Mucosa of rectum (tissue), 2 donors: ENCODE measurements around the gene DNM3.

Source experiments
- H3K27ac ChIP-seq, 2 donors: one replicate each; pipeline ENCODE4 v1.7.0; 2013; ENCODE audit warnings: inconsistent platforms in 2 of 2, low read depth in 2 of 2, low read length in 2 of 2
- H3K27me3 ChIP-seq, 2 donors: one replicate each; pipeline ENCODE4 v1.7.0; 2013; ENCODE audit warnings: low read length in 2 of 2; ENCODE audit not compliant: control insufficient read depth in 2 of 2, insufficient read depth in 2 of 2
- H3K36me3 ChIP-seq, 2 donors: one replicate each; pipeline ENCODE4 v1.7.0; 2013; ENCODE audit warnings: low read length in 2 of 2; ENCODE audit not compliant: control insufficient read depth in 2 of 2, insufficient read depth in 2 of 2
- H3K4me1 ChIP-seq, 2 donors: one replicate each; pipeline ENCODE4 v1.7.0; 2013; ENCODE audit warnings: low read length in 2 of 2, mild to moderate bottlenecking in 1 of 2; ENCODE audit not compliant: control insufficient read depth in 2 of 2, insufficient read depth in 2 of 2
- H3K4me3 ChIP-seq, 2 donors: one replicate each; pipeline ENCODE4 v1.7.0; 2013; ENCODE audit warnings: low read length in 2 of 2
- H3K9ac ChIP-seq, 2 donors: one replicate each; pipeline ENCODE4 v1.7.0; 2013; ENCODE audit warnings: low read length in 2 of 2, low read depth in 1 of 2, mild to moderate bottlenecking in 1 of 2
- H3K9me3 ChIP-seq, 2 donors: one replicate each; pipeline ENCODE4 v1.7.0; 2013; ENCODE audit warnings: low read length in 2 of 2; ENCODE audit not compliant: control insufficient read depth in 2 of 2
- donor health status: healthy.
- donor health status: Normal muscosa, but diverticular disease.

DNM3 gene

GRCh38 chr1:171884475-171884874 lies 43.2 kb downstream of the DNM3 start:
- Histone ChIP-seq H3K27me3 (no peaks in the 10 kb centered on the region), H3K9ac (no peak overlapping the region), H3K4me3 (no peak overlapping the region), H3K27ac (no peak overlapping the region), H3K4me1 (peaks cover 0 to 4% of the 10 kb centered on the region in 2 donors), H3K36me3 (no peaks in the 10 kb centered on the region), H3K9me3 (no peaks in the 10 kb centered on the region)

GRCh38 chr1:171890131-171890530 lies 48.8 kb downstream of the DNM3 start:
- no peak overlapping the region for H3K4me3 ChIP-seq
- no peaks in the 10 kb centered on the region for H3K9me3 ChIP-seq
- no peaks in the 10 kb centered on the region for H3K36me3 ChIP-seq
- H3K27me3 ChIP-seq = no peaks in the 10 kb centered on the region
- H3K27ac ChIP-seq = no peak overlapping the region
- no peaks in the 10 kb centered on the region for H3K4me1 ChIP-seq
- H3K9ac ChIP-seq = no peak overlapping the region

GRCh38 chr1:171896936-171897703 lies 55.8 kb downstream of the DNM3 start:
- H3K27ac ChIP-seq = no peak overlapping the region
- H3K36me3 ChIP-seq = no peaks in the 10 kb centered on the region
- H3K9ac ChIP-seq = no peak overlapping the region
- H3K4me3 ChIP-seq = no peak overlapping the region
- H3K9me3 ChIP-seq = no peaks in the 10 kb centered on the region
- H3K4me1 ChIP-seq = no peaks in the 10 kb centered on the region
- no peaks in the 10 kb centered on the region for H3K27me3 ChIP-seq

- Histone ChIP-seq H3K36me3 (no peaks in the 10 kb centered on the region), H3K9me3 (no peaks in the 10 kb centered on the region), H3K9ac (no peak overlapping the region), H3K27ac (peak overlapping the region in 1 of 2 donors; percentile 21), H3K27me3 (no peaks in the 10 kb centered on the region), H3K4me1 (no peaks in the 10 kb centered on the region), H3K4me3 (no peak overlapping the region)
These were observed 57.6 kb downstream of the DNM3 start for GRCh38 chr1:171898941-171899340.

GRCh38 chr1:171899838-171900237 lies 58.5 kb downstream of the DNM3 start:
- no peak overlapping the region for H3K9ac ChIP-seq
- no peaks in the 10 kb centered on the region for H3K27me3 ChIP-seq
- H3K9me3 ChIP-seq = no peaks in the 10 kb centered on the region
- H3K36me3 ChIP-seq = no peaks in the 10 kb centered on the region
- no peaks in the 10 kb centered on the region for H3K4me1 ChIP-seq
- H3K27ac ChIP-seq = no peak overlapping the region
- no peak overlapping the region for H3K4me3 ChIP-seq

- H3K27ac ChIP-seq = no peak overlapping the region
- no peaks in the 10 kb centered on the region for H3K4me1 ChIP-seq
- H3K36me3 ChIP-seq = no peaks in the 10 kb centered on the region
- H3K9me3 ChIP-seq = no peaks in the 10 kb centered on the region
- no peak overlapping the region for H3K4me3 ChIP-seq
- H3K9ac ChIP-seq = no peak overlapping the region
- H3K27me3 ChIP-seq = no peaks in the 10 kb centered on the region
These were observed 59.9 kb downstream of the DNM3 start for GRCh38 chr1:171901245-171901644.

GRCh38 chr1:171902527-171902926 lies 61.2 kb downstream of the DNM3 start:
- Histone ChIP-seq H3K27me3 (no peaks in the 10 kb centered on the region), H3K9me3 (no peaks in the 10 kb centered on the region), H3K27ac (no peak overlapping the region), H3K9ac (no peak overlapping the region), H3K4me3 (no peak overlapping the region), H3K36me3 (no peaks in the 10 kb centered on the region), H3K4me1 (no peaks in the 10 kb centered on the region)

- Histone ChIP-seq H3K4me1 (no peaks in the 10 kb centered on the region), H3K9ac (no peak overlapping the region), H3K9me3 (no peaks in the 10 kb centered on the region), H3K27ac (no peak overlapping the region), H3K4me3 (no peak overlapping the region), H3K36me3 (no peaks in the 10 kb centered on the region), H3K27me3 (no peaks in the 10 kb centered on the region)
These were observed 63.6 kb downstream of the DNM3 start for GRCh38 chr1:171904778-171905450.

GRCh38 chr1:171909711-171910110 lies 68.4 kb downstream of the DNM3 start:
- Histone ChIP-seq H3K9ac (no peak overlapping the region), H3K36me3 (no peaks in the 10 kb centered on the region), H3K4me3 (no peak overlapping the region), H3K27me3 (no peaks in the 10 kb centered on the region), H3K4me1 (peaks cover 0 to 3% of the 10 kb centered on the region in 2 donors), H3K27ac (no peak overlapping the region), H3K9me3 (no peaks in the 10 kb centered on the region)

- H3K4me1 ChIP-seq = peaks cover 0 to 3% of the 10 kb centered on the region in 2 donors
- H3K4me3 ChIP-seq = no peak overlapping the region
- no peaks in the 10 kb centered on the region for H3K36me3 ChIP-seq
- H3K9me3 ChIP-seq = no peaks in the 10 kb centered on the region
- H3K27me3 ChIP-seq = no peaks in the 10 kb centered on the region
- H3K9ac ChIP-seq = no peak overlapping the region
- no peak overlapping the region for H3K27ac ChIP-seq
These were observed 69.5 kb downstream of the DNM3 start for GRCh38 chr1:171910786-171911185.
